Upper lobe of left lung (tissue), 6 donors: ENCODE measurements around the gene CNTD1. TPM values are rescaled to one million over a fixed set of nuclear protein-coding genes. Genes with fewer than 3 reads are reported as not detected.

Experiments used
- ATAC-seq, 2 donors: fragments of 200-7000 bp; cut with Tn5 transposase; one replicate each; pipeline ENCODE4 v1.9.1; 2022; ENCODE audit warnings: mild to moderate bottlenecking in 2 of 2, moderate library complexity in 2 of 2; ENCODE audit not compliant: low FRiP score in 2 of 2
- DNase-seq, 2 donors: peaks; one replicate each; pipeline ENCODE4 v3.0.0-alpha.2; 2019 to 2020
- H3K27ac ChIP-seq, 4 donors: fragments of 200-600 bp; sonication (generic); one replicate each; pipeline ENCODE4 v1.5.1; 2016 to 2019
- H3K27me3 ChIP-seq, 4 donors: fragments of 200-600 bp; sonication (generic); one replicate each; pipeline ENCODE4 v1.5.1; 2017 to 2019
- H3K36me3 ChIP-seq, 4 donors: fragments of 200-600 bp; sonication (generic); one replicate each; pipeline ENCODE4 v1.5.1; 2016 to 2019
- H3K4me1 ChIP-seq, 4 donors: fragments of 200-600 bp; sonication (generic); one replicate each; pipeline ENCODE4 v1.5.1; 2018 to 2019
- H3K4me3 ChIP-seq, 4 donors: fragments of 200-600 bp; sonication (generic); one replicate each; pipeline ENCODE4 v1.5.1; 2017 to 2019; ENCODE audit warnings: mild to moderate bottlenecking in 2 of 4, moderate library complexity in 1 of 4
- H3K9me3 ChIP-seq, 4 donors: fragments of 200-600 bp; sonication (generic); one replicate each; pipeline ENCODE4 v1.5.1; 2018 to 2019
- CTCF ChIP-seq, 6 experiments: fragments of 450-650 bp in 4 of 6; fragments of 200-600 bp in 2 of 6; sonication (generic) in 2 of 6; IDR thresholded peaks; one replicate each; pipeline ENCODE4 v1.5.1; 2016 to 2019; ENCODE audit warnings: antibody characterized with exemption in 6 of 6
- EP300 ChIP-seq, 4 donors: sonication (generic); formaldehyde crosslinking; IDR thresholded peaks; one replicate each; pipeline ENCODE4 v1.5.1; 2017; ENCODE audit warnings: antibody characterized with exemption in 4 of 4, control low read depth in 2 of 4
- POLR2A ChIP-seq, 4 donors: fragments of 450-650 bp; IDR thresholded peaks; one replicate each; pipeline ENCODE4 v1.5.1; 2016 to 2017; ENCODE audit warnings: antibody characterized with exemption in 4 of 4, mild to moderate bottlenecking in 2 of 4
- POLR2AphosphoS5 ChIP-seq, 2 donors: sonication (generic); formaldehyde crosslinking; IDR thresholded peaks; one replicate each; pipeline ENCODE4 v1.5.1; 2017; ENCODE audit warnings: antibody characterized with exemption in 2 of 2
- WGBS, 2 donors: methylation state at CpG; one replicate each; pipeline ENCODE4 v1.1.5; 2017 to 2018; 5-methylcytosine and 5-hydroxymethylcytosine counted together
- total RNA-seq, 6 donors: library from RNA; depleted of rRNA in 4 of 6; stranded (reverse); fragments of >200 nt in 4 of 6; gene quantifications; one replicate each; pipeline versions ENCODE4 v1.1.0 to v1.2.1, GENCODE V29; 2016 to 2021
- donor health status: DM: no; HTN: no; CAD: no; lungs with moderate emphysema.
- donor health status: DM: no; HTN: yes; CAD: no; lungs with severe emphysema.

Gene CNTD1
- total RNA-seq, 6 donors from 2014 or later: 0.22 to 1.2 (median 0.39) TPM; not detected in 1

GRCh38 chr17:42754782-42755181, 43.9 kb upstream of the CNTD1 start:
- Histone ChIP-seq H3K36me3 (no peaks in the 10 kb centered on the region), H3K27ac (no peak overlapping the region), H3K4me3 (no peak overlapping the region), H3K27me3 (no peaks in the 10 kb centered on the region), H3K9me3 (no peaks in the 10 kb centered on the region), H3K4me1 (peaks cover 14 to 20% (median 16%) of the 10 kb centered on the region in 4 donors)
- peak in 1 of 2 donors; percentile 94 for ATAC-seq
- DNase-seq: no peak
- TF ChIP-seq POLR2AphosphoS5 (IDR thresholded peaks at IDR 0.05): no peak
- no peak for TF ChIP-seq CTCF (IDR thresholded peaks at IDR 0.05)
- TF ChIP-seq POLR2A (IDR thresholded peaks at IDR 0.05): no peak
- TF ChIP-seq EP300 (IDR thresholded peaks at IDR 0.05): no peak
- 75 to 85% methylated on average over 3 of the region's 3 CpGs for WGBS, 2 donors

- TF ChIP-seq POLR2A (IDR thresholded peaks at IDR 0.05) (no peak), POLR2AphosphoS5 (IDR thresholded peaks at IDR 0.05) (no peak), CTCF (IDR thresholded peaks at IDR 0.05) (no peak), EP300 (IDR thresholded peaks at IDR 0.05) (no peak)
- WGBS, 2 donors: 39 to 47% methylated on average over 10 to 11 of the region's 11 CpGs
- peak overlapping the region in 3 of 4 donors; percentile 55 to 64 (median 60) for H3K4me3 ChIP-seq
- no peaks in the 10 kb centered on the region for H3K9me3 ChIP-seq
- no peaks in the 10 kb centered on the region for H3K36me3 ChIP-seq
- ATAC-seq (peak in 1 of 2 donors; percentile 27), DNase-seq (no peak)
- peak overlapping the region; percentile 74 to 92 (median 85) for H3K27ac ChIP-seq
- peaks cover 14 to 32% (median 21%) of the 10 kb centered on the region in 4 donors for H3K4me1 ChIP-seq
- peaks cover 0 to 16% (median 3%) of the 10 kb centered on the region in 4 donors for H3K27me3 ChIP-seq
These were observed 38.5 kb upstream of the CNTD1 start for GRCh38 chr17:42759982-42760651.

GRCh38 chr17:42760652-42761581, 37.7 kb upstream of the CNTD1 start, which contains the start of gene RAMP2:
Gene RAMP2 (plus strand): TSS chr17:42761227. CDS start chr17:42761262, 35 bp downstream.
- Histone ChIP-seq H3K9me3 (no peaks in the 10 kb centered on the region), H3K4me3 (peak within 1 kb of the TSS; percentile 44 to 64 (median 58)), H3K27me3 (peaks cover 0 to 16% (median 3%) of the 10 kb centered on the region in 4 donors), H3K27ac (peak within 1 kb of the TSS; percentile 74 to 92 (median 85)), H3K4me1 (peaks cover 14 to 32% (median 21%) of the 10 kb centered on the region in 4 donors), H3K36me3 (no peaks in the 10 kb centered on the region)
- 7 to 13% methylated on average over 12 to 45 of the region's 92 CpGs for WGBS, 2 donors
- DNase-seq (peak in 1 of 2 donors; percentile 91), ATAC-seq (peak in 1 of 2 donors; percentile 82)
- TF ChIP-seq POLR2A (IDR thresholded peaks at IDR 0.05): peak in 1 of 4 donors; percentile 37
- peak in 3 of 6 experiments; percentile 8 to 24 (median 13) for TF ChIP-seq CTCF (IDR thresholded peaks at IDR 0.05)
- TF ChIP-seq POLR2AphosphoS5 (IDR thresholded peaks at IDR 0.05): no peak

- no peak for TF ChIP-seq CTCF (IDR thresholded peaks at IDR 0.05)
- no peak for TF ChIP-seq EP300 (IDR thresholded peaks at IDR 0.05)
- no peak for TF ChIP-seq POLR2AphosphoS5 (IDR thresholded peaks at IDR 0.05)
- TF ChIP-seq POLR2A (IDR thresholded peaks at IDR 0.05): no peak
- ATAC-seq: no peak
- H3K27me3 ChIP-seq: peaks cover 0 to 16% (median 3%) of the 10 kb centered on the region in 4 donors
- H3K4me1 ChIP-seq: peaks cover 14 to 32% (median 21%) of the 10 kb centered on the region in 4 donors
- no peak for DNase-seq
- no peaks in the 10 kb centered on the region for H3K9me3 ChIP-seq
- peak overlapping the region; percentile 74 to 92 (median 85) for H3K27ac ChIP-seq
- WGBS, 2 donors: 32 to 43% methylated on average over 8 to 12 of the region's 12 CpGs
- H3K4me3 ChIP-seq: peak overlapping the region; percentile 44 to 64 (median 58)
- H3K36me3 ChIP-seq: no peaks in the 10 kb centered on the region
These were observed 37.0 kb upstream of the CNTD1 start for GRCh38 chr17:42761638-42762037.
